OCI-LY1 (cell line): ENCODE results near the gene MRM2.

ENCODE experiments used
- H2AFZ ChIP-seq: fragments of 200-600 bp; sonication (generic), shearing (Covaris generic); 2 replicates; pipeline ENCODE4 v1.6.0; 2014; ENCODE audit warnings: antibody characterized with exemption, mild to moderate bottlenecking, low read length
- H3F3A ChIP-seq: fragments of 200-600 bp; sonication (generic), shearing (Covaris generic); 2 replicates; pipeline ENCODE4 v1.6.0; 2014; ENCODE audit warnings: mild to moderate bottlenecking, antibody characterized with exemption, low read length, moderate library complexity; ENCODE audit not compliant: insufficient read depth
- H3K27ac ChIP-seq: fragments of 200-600 bp; sonication (generic); 2 replicates; pipeline ENCODE4 v1.5.1; 2014; ENCODE audit warnings: low read length, mixed run types, mild to moderate bottlenecking, low read depth; ENCODE audit not compliant: poor library complexity, severe bottlenecking
- H3K27me3 ChIP-seq: fragments of 200-600 bp; sonication (generic); 2 replicates; pipeline ENCODE4 v1.6.0; 2014; ENCODE audit warnings: antibody characterized with exemption, mild to moderate bottlenecking, low read length, moderate library complexity; ENCODE audit not compliant: insufficient read depth
- H3K36me3 ChIP-seq: fragments of 200-600 bp; sonication (generic); 2 replicates; pipeline ENCODE4 v1.6.1; 2014; ENCODE audit warnings: mild to moderate bottlenecking, antibody characterized with exemption, low read length, moderate library complexity, mixed read lengths; ENCODE audit not compliant: insufficient read depth
- H3K4me1 ChIP-seq: fragments of 200-600 bp; sonication (generic); 2 replicates; pipeline ENCODE4 v1.5.1; 2014; ENCODE audit warnings: mild to moderate bottlenecking, low read length, moderate library complexity; ENCODE audit not compliant: insufficient read depth, severe bottlenecking
- H3K4me2 ChIP-seq: fragments of 200-600 bp; sonication (generic), shearing (Covaris generic); 2 replicates; pipeline ENCODE4 v1.6.1; 2014; ENCODE audit warnings: low read length
- H3K4me3 ChIP-seq: fragments of 200-600 bp; sonication (generic); 2 replicates; pipeline ENCODE4 v1.5.1; 2014; ENCODE audit warnings: low read length, low read depth, mild to moderate bottlenecking, mixed read lengths; ENCODE audit not compliant: poor library complexity, severe bottlenecking
- H3K79me2 ChIP-seq: fragments of 200-600 bp; shearing (Covaris generic); 2 replicates; pipeline ENCODE4 v1.6.1; 2016; ENCODE audit warnings: mixed run types, low read length, mixed read lengths; ENCODE audit not compliant: insufficient read depth
- H3K9ac ChIP-seq: fragments of 200-600 bp; sonication (generic), shearing (Covaris generic); 2 replicates; pipeline ENCODE4 v1.6.1; 2014; ENCODE audit warnings: mild to moderate bottlenecking, low read length, mixed read lengths
- H3K9me2 ChIP-seq: fragments of 200-600 bp; sonication (generic), shearing (Covaris generic); 2 replicates; pipeline ENCODE4 v1.6.1; 2014; ENCODE audit warnings: low read depth, mild to moderate bottlenecking, low read length, mixed read lengths
- H3K9me3 ChIP-seq: fragments of 200-600 bp; shearing (Covaris generic); 2 replicates; pipeline ENCODE4 v1.6.1; 2014; ENCODE audit warnings: low read length, mixed read lengths
- H4K20me1 ChIP-seq: fragments of 200-600 bp; sonication (generic), shearing (Covaris generic); 2 replicates; pipeline ENCODE4 v1.6.0; 2016; ENCODE audit warnings: mild to moderate bottlenecking, low read length; ENCODE audit not compliant: insufficient read depth
- CTCF ChIP-seq: fragments of 200-600 bp; sonication (generic), shearing (Covaris generic); IDR thresholded peaks from 2 replicates; pipeline ENCODE4 v1.5.1; 2017; ENCODE audit warnings: mild to moderate bottlenecking, antibody characterized with exemption, low read length, moderate library complexity, mixed read lengths
- EZH2 ChIP-seq: fragments of 200-600 bp; sonication (generic), shearing (Covaris generic); IDR thresholded peaks from 2 replicates; pipeline ENCODE4 v1.8.0; 2017; ENCODE audit warnings: borderline replicate concordance, mixed run types, mild to moderate bottlenecking, antibody characterized with exemption, low read length, moderate library complexity, mixed read lengths

MRM2 gene

GRCh38 chr7:2199528-2199927, 42.5 kb downstream of the MRM2 start:
- Histone ChIP-seq H2AFZ (no peak overlapping the region), H3F3A (no peaks in the 10 kb centered on the region), H3K27me3 (no peaks in the 10 kb centered on the region), H3K36me3 (peaks cover 50% of the 10 kb centered on the region), H3K27ac (no peak overlapping the region), H3K4me3 (no peak overlapping the region), H3K9me3 (peaks cover 6% of the 10 kb centered on the region), H3K4me2 (no peak overlapping the region), H3K9me2 (no peaks in the 10 kb centered on the region), H3K79me2 (no peaks in the 10 kb centered on the region), H4K20me1 (no peaks in the 10 kb centered on the region), H3K9ac (no peak overlapping the region), H3K4me1 (peaks cover 18% of the 10 kb centered on the region)
- TF ChIP-seq EZH2 (no peak), CTCF (no peak)

GRCh38 chr7:2198760-2199159, 43.2 kb downstream of the MRM2 start:
- peaks cover 50% of the 10 kb centered on the region for H3K36me3 ChIP-seq
- no peaks in the 10 kb centered on the region for H3K9me2 ChIP-seq
- no peaks in the 10 kb centered on the region for H3F3A ChIP-seq
- H4K20me1 ChIP-seq, result no peaks in the 10 kb centered on the region
- TF ChIP-seq EZH2, result no peak
- no peak for TF ChIP-seq CTCF
- H3K27ac ChIP-seq, result no peak overlapping the region
- H3K4me1 ChIP-seq, result peaks cover 10% of the 10 kb centered on the region
- H3K9ac ChIP-seq, result no peak overlapping the region
- H3K4me2 ChIP-seq, result no peak overlapping the region
- H3K4me3 ChIP-seq, result no peak overlapping the region
- H3K27me3 ChIP-seq, result no peaks in the 10 kb centered on the region
- no peak overlapping the region for H2AFZ ChIP-seq
- H3K79me2 ChIP-seq, result no peaks in the 10 kb centered on the region
- peaks cover 6% of the 10 kb centered on the region for H3K9me3 ChIP-seq

- Histone ChIP-seq H3K36me3 (peaks cover 50% of the 10 kb centered on the region), H4K20me1 (no peaks in the 10 kb centered on the region), H3K9me2 (no peaks in the 10 kb centered on the region), H3K27ac (no peak overlapping the region), H3K27me3 (no peaks in the 10 kb centered on the region), H3K9ac (no peak overlapping the region), H3K4me3 (no peak overlapping the region), H3K4me1 (peaks cover 5% of the 10 kb centered on the region), H3K9me3 (peaks cover 6% of the 10 kb centered on the region), H3K79me2 (no peaks in the 10 kb centered on the region), H3F3A (no peaks in the 10 kb centered on the region), H2AFZ (no peak overlapping the region), H3K4me2 (no peak overlapping the region)
- TF ChIP-seq CTCF, result no peak
These were observed 43.8 kb downstream of the MRM2 start for GRCh38 chr7:2198206-2198605.
